WTC11 (cell line): Measurements from ENCODE around the gene RAB43.

Experiments
- AR ChIP-seq: fragments of 250-450 bp; sonication (Bioruptor Pico); IDR thresholded peaks from 2 replicates; pipeline ENCODE4 v1.9.0; 2021; ENCODE audit warnings: mild to moderate bottlenecking
- ATF1 ChIP-seq: sonication (generic); formaldehyde crosslinking; IDR thresholded peaks from 2 replicates; pipeline ENCODE4 v1.8.1; 2023; ENCODE audit warnings: mild to moderate bottlenecking, moderate library complexity, missing genetic modification reagents
- ATF6 ChIP-seq: sonication (generic); formaldehyde crosslinking; IDR thresholded peaks from 2 replicates; pipeline ENCODE4 v1.8.1; 2023; ENCODE audit warnings: mild to moderate bottlenecking, missing genetic modification reagents
- CREB1 ChIP-seq: sonication (generic); formaldehyde crosslinking; IDR thresholded peaks from 2 replicates; pipeline ENCODE4 v1.8.0; 2023; ENCODE audit warnings: mild to moderate bottlenecking, missing genetic modification reagents
- CTCF ChIP-seq: fragments of 200-600 bp; IDR thresholded peaks from 2 replicates; pipeline ENCODE4 v1.8.0; 2022; ENCODE audit warnings: antibody characterized with exemption
- E2F5 ChIP-seq: sonication (generic); formaldehyde crosslinking; IDR thresholded peaks from 2 replicates; pipeline ENCODE4 v1.8.1; 2022; ENCODE audit warnings: mild to moderate bottlenecking, moderate library complexity, missing genetic modification reagents
- ESRRA ChIP-seq: sonication (generic); formaldehyde crosslinking; IDR thresholded peaks from 2 replicates; pipeline ENCODE4 v1.8.1; 2022; ENCODE audit warnings: mild to moderate bottlenecking, missing genetic modification reagents, borderline replicate concordance
- ETV6 ChIP-seq: sonication (generic); formaldehyde crosslinking; IDR thresholded peaks from 2 replicates; pipeline ENCODE4 v1.8.1; 2022; ENCODE audit warnings: mild to moderate bottlenecking, missing genetic modification reagents
- MAX ChIP-seq: sonication (generic); formaldehyde crosslinking; IDR thresholded peaks from 2 replicates; pipeline ENCODE4 v1.8.0; 2022; ENCODE audit warnings: mild to moderate bottlenecking, missing genetic modification reagents
- USF2 ChIP-seq: sonication (generic); formaldehyde crosslinking; IDR thresholded peaks from 2 replicates; pipeline ENCODE4 v1.8.1; 2023; ENCODE audit warnings: mild to moderate bottlenecking, missing genetic modification reagents, moderate library complexity
- ZBTB21 ChIP-seq: sonication (generic); formaldehyde crosslinking; IDR thresholded peaks from 2 replicates; pipeline ENCODE4 v1.8.1; 2023; ENCODE audit warnings: mild to moderate bottlenecking, missing genetic modification reagents, borderline replicate concordance
- ZMAT4 ChIP-seq: fragments of 250-450 bp; sonication (Bioruptor Pico); IDR thresholded peaks from 2 replicates; pipeline ENCODE4 v1.9.0; 2021; ENCODE audit warnings: mild to moderate bottlenecking
- ZNF263 ChIP-seq: sonication (generic); formaldehyde crosslinking; IDR thresholded peaks from 2 replicates; pipeline ENCODE4 v1.8.1; 2022; ENCODE audit warnings: low read depth, mild to moderate bottlenecking, moderate library complexity, missing genetic modification reagents

GRCh38 chr3:129120254-129121004 is 1.2 kb downstream of the RAB43 start:
- TF ChIP-seq CTCF = no peak
- TF ChIP-seq ZBTB21 = no peak
- TF ChIP-seq ZNF263 (CRISPR knock-in tag) = no peak
- TF ChIP-seq AR (CRISPR knock-in tag) = no peak
- no peak; the same call in 1 of the 2 replicates for TF ChIP-seq E2F5 (CRISPR knock-in tag)
- TF ChIP-seq CREB1 (CRISPR knock-in tag) = no peak
- no peak for TF ChIP-seq MAX
- no peak for TF ChIP-seq ESRRA
- 0 out of 2 replicates have a peak, but pooled peaks have one; percentile 42 for TF ChIP-seq ETV6 (CRISPR knock-in tag)
- TF ChIP-seq ZMAT4 (CRISPR knock-in tag) = no peak
- no peak for TF ChIP-seq USF2
- TF ChIP-seq ATF6 (CRISPR knock-in tag) = no peak
- no peak for TF ChIP-seq ATF1
